Uterus (tissue), 2 donors: ENCODE results near the gene ZNF407.

Experiments used
- CTCF ChIP-seq, 4 experiments: fragments of 200-600 bp in 2 of 4; fragments of 450-650 bp in 2 of 4; sonication (generic) in 2 of 4; IDR thresholded peaks; one replicate each; pipeline ENCODE4 v1.5.1; 2016 to 2019; ENCODE audit warnings: antibody characterized with exemption in 4 of 4, mild to moderate bottlenecking in 2 of 4, moderate library complexity in 1 of 4
- POLR2A ChIP-seq, 2 donors: fragments of 450-650 bp; IDR thresholded peaks; one replicate each; pipeline ENCODE4 v1.6.1; 2016; ENCODE audit warnings: antibody characterized with exemption in 2 of 2, mild to moderate bottlenecking in 1 of 2, moderate library complexity in 1 of 2

- TF ChIP-seq CTCF (IDR thresholded peaks at IDR 0.05) (no peak), POLR2A (IDR thresholded peaks at IDR 0.05) (no peak)
Observed at GRCh38 chr18:74699455-74699854, 101.8 kb downstream of the ZNF407 start.
